PFSK-1 (cell line): ENCODE results near the gene GAREM1.

Experiments used
- FOXP2 ChIP-seq: optimal IDR thresholded peaks from 2 replicates; pipeline ENCODE3; 2011; ENCODE audit warnings: borderline replicate concordance, control low read depth, inconsistent platforms; ENCODE audit not compliant: insufficient read depth; ENCODE audit errors: extremely low read length, extremely low read depth
- POLR2AphosphoS5 ChIP-seq: IDR thresholded peaks from 2 replicates; pipeline ENCODE4 v1.6.1; 2012; ENCODE audit warnings: low read depth, mild to moderate bottlenecking, control low read depth, low read length, moderate library complexity
- SIN3A ChIP-seq: IDR thresholded peaks from 2 replicates; pipeline ENCODE4 v1.6.1; 2012; ENCODE audit warnings: mild to moderate bottlenecking, low read length, moderate library complexity, borderline replicate concordance; ENCODE audit not compliant: insufficient read depth
- TAF1 ChIP-seq: IDR thresholded peaks from 2 replicates; pipeline ENCODE4 v1.6.1; 2012; ENCODE audit warnings: low read length, control low read depth, borderline replicate concordance; ENCODE audit not compliant: insufficient read depth
- TF ChIP-seq, protein P1 (sequence below), 2 experiments: IDR thresholded peaks; 2 replicates each; pipeline versions ENCODE4 v1.6.1 to v1.8.0; 2011 to 2012; ENCODE audit warnings: low read depth in 2 of 2, low read length in 2 of 2, control low read depth in 1 of 2, inconsistent platforms in 1 of 2, mild to moderate bottlenecking in 1 of 2, moderate library complexity in 1 of 2; ENCODE audit not compliant: insufficient read depth in 1 of 2

The GAREM1 gene

DNA sequence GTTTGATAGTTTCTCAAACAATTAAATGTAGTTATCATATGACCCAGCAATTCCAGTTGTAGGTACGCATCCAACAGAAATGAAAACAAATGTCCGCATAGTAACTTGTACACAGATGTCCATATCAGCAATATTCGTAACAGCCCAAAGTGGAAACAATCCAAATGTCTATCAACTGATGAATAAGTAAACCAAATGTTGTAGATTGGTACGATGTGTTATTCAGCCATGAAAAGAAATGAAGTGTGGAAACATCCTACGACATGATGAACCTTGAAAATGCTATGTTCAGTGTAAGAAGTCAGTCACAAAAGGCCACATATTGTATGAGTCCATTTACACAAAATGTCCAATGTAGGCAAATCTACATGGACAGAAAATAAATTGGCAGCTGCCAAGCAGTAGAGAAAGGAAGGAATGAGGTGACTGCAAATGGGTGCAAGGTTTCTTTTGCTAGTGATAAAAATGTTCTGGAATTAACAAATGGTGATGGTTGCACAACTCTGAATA is 26.9 kb downstream of the GAREM1 start:
- TF ChIP-seq POLR2AphosphoS5 (no peak), SIN3A (no peak), TAF1 (no peak), FOXP2 (no peak)
- TF ChIP-seq, protein P1, sequence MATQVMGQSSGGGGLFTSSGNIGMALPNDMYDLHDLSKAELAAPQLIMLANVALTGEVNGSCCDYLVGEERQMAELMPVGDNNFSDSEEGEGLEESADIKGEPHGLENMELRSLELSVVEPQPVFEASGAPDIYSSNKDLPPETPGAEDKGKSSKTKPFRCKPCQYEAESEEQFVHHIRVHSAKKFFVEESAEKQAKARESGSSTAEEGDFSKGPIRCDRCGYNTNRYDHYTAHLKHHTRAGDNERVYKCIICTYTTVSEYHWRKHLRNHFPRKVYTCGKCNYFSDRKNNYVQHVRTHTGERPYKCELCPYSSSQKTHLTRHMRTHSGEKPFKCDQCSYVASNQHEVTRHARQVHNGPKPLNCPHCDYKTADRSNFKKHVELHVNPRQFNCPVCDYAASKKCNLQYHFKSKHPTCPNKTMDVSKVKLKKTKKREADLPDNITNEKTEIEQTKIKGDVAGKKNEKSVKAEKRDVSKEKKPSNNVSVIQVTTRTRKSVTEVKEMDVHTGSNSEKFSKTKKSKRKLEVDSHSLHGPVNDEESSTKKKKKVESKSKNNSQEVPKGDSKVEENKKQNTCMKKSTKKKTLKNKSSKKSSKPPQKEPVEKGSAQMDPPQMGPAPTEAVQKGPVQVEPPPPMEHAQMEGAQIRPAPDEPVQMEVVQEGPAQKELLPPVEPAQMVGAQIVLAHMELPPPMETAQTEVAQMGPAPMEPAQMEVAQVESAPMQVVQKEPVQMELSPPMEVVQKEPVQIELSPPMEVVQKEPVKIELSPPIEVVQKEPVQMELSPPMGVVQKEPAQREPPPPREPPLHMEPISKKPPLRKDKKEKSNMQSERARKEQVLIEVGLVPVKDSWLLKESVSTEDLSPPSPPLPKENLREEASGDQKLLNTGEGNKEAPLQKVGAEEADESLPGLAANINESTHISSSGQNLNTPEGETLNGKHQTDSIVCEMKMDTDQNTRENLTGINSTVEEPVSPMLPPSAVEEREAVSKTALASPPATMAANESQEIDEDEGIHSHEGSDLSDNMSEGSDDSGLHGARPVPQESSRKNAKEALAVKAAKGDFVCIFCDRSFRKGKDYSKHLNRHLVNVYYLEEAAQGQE (IDR thresholded peaks at IDR 0.05; ENCODE audit: insufficient read depth in 1 of 2, low read depth in 2 of 2, low read length in 2 of 2) = no peak

DNA sequence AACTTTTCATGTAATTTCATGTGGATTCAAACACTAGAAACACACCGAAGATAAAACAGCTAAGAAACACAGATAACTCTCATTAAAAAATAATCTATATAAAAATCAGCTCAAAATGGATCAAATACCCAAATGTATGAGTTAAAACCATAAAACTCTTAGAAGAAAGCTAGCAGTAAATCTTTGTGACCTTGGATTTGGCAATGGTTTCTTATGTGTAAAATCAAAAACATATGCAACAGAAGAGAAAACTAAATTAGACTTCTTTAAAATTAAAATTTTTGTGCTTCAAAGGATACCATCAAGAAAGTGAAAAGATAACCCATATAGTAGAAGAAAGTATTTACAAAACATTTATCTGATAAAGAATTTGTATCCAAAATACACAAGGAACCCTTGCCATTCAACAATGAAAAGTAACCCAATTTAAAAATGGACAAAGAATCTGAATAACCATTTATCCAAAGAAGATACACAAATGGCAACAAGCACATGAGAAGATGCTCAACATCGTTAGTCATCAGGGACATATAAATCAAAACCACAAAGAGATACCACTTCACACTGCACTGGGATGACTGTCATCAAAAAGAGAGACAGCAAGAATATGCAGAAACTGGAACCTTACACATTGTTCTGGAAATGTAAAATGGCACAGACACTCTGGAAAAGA is 27.5 kb downstream of the GAREM1 start:
- TF ChIP-seq TAF1 (no peak), SIN3A (no peak), POLR2AphosphoS5 (no peak), FOXP2 (no peak)
- TF ChIP-seq, protein P1 (IDR thresholded peaks at IDR 0.05; ENCODE audit: insufficient read depth in 1 of 2, low read depth in 2 of 2, low read length in 2 of 2) = no peak

DNA sequence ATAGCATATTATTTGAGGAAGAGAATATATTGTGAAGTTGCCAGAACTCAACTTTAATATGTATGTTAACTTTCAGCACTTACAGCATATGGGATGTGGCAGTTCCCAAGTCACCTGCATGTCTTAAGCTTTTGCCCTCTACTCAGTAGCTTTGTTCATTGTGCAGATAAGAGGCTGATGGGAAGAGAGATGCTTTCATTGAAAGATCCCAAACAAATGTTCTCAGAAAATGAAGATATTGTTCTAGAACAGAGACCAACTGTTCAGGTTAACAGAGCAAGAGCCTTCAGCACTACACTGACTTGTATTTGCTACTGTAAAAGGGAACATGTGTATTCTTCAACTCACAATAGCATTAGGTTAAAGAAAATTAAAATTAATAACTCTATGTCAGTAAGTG is 28.1 kb downstream of the GAREM1 start:
- TF ChIP-seq FOXP2 (no peak), POLR2AphosphoS5 (no peak), TAF1 (no peak), SIN3A (no peak)
- TF ChIP-seq, protein P1 (IDR thresholded peaks at IDR 0.05; ENCODE audit: insufficient read depth in 1 of 2, low read depth in 2 of 2, low read length in 2 of 2) = no peak

DNA sequence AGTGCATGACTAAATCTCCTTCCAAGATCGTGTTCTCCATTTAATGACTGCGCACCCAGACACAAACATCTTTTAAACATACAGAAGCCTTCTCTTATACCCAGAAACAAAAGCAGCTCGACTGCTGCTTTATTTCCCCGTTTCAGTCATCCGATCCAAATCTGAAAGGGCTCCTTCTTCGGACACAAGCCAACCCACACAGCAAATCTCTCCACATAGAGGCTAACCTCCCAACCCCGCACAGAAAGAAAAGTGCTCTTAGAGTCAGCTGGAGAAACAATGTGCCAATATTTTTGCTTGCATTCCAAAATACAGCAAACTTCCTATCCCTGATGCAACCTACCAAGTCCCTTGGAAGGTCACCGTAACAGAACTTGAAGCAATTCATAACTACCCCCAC is 29.1 kb downstream of the GAREM1 start:
- TF ChIP-seq, protein P1 (IDR thresholded peaks at IDR 0.05; ENCODE audit: insufficient read depth in 1 of 2, low read depth in 2 of 2, low read length in 2 of 2) = no peak
- TF ChIP-seq POLR2AphosphoS5 (no peak), TAF1 (no peak), SIN3A (no peak)

DNA sequence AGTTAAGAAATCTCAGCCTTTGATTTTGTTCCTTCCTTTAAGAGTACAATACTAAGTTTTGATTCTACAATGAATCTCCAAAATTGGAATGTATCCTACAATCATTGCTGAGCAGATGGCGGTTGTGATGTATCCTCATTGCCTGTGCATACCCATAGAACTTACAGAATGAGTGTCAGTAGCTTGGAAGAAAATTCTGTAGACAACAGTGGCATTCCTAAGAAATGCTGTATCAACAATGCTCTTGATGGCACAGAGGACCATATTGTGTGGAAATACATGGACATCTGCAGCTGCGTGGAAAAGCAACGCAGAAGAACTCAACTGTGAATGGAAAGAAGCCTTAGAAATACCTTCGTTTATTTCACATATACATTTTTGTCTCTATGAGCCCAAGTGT is 30.2 kb downstream of the GAREM1 start:
- TF ChIP-seq FOXP2 = no peak
- no peak for TF ChIP-seq TAF1
- TF ChIP-seq SIN3A = no peak
- TF ChIP-seq POLR2AphosphoS5 = no peak
- TF ChIP-seq, protein P1 (IDR thresholded peaks at IDR 0.05; ENCODE audit: insufficient read depth in 1 of 2, low read depth in 2 of 2, low read length in 2 of 2) = no peak
